ENCODE measurements around the gene ZNF124.
"Not testable (repeated sequence)": the region's sequence is repeated elsewhere in the genome, so short reads cannot be mapped to it uniquely, and the experiment has no call there.

Gene ZNF124

GRCh38 chr1:247172996-247173395, 1.2 kb upstream of the ZNF124 start:
- DNase-seq (ENCODE audit: low read depth in 2 of 2) = no peak

DNA sequence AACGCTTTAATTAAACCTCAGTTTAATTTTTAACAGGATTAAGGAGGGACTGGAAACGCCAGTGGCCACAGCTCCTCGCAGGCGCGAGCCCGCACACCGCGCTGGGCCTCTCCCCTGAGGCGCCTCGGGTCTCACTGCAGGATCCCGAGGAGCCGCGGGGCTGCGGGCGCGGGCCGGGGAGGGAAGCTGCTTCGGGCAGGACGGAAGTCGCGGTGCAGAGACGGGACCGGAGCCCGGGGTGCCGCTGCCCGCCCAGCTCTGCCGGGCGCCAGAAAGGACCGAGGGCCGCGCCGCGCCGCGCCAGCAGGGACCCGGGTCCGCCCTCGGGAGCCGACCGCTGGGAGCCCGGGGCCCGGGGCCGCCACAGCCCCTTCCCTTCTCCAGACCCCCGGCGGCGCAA, 377 bp downstream of the ZNF124 start:
- DNase-seq (ENCODE audit: low read depth in 2 of 2) = not testable (repeated sequence)

DNA sequence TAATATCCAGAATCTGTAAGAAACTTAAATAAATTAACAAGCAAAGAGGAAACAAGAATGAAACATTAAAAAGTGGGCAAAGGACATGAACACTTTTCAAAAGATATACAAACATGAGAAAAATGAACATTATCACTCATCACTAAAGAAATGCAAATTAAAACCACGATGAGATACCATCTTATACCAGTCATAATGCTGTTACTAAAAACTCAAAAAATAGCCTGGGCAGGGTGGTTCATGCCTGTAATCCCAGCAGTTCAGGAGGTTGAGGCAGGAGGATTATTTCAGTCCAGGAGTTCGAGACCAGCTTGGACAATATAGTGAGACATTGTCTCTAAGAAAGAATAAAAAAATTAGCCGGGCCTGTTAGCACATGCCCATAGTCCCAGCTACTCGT, 6.1 kb downstream of the ZNF124 start:
- no peak for DNase-seq (ENCODE audit: low read depth in 2 of 2)

DNA sequence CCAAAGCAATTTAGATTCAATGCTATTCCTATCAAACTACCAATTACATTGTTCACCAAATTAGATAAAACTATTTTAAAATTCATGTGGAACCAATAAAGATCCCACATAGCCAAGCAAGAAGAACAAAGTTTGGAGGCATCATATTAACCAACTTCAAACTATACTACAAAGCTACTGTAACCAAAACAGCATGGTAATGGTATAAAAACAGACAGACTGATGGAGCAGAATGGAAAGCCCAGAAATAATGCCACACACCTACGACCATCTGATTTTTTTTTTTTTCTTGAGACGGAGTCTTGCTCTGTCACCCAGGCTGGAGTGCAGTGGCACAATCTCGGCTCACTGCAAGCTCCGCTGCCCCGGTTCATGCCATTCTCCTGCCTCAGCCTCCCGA, 7.1 kb downstream of the ZNF124 start:
- no peak for DNase-seq (ENCODE audit: low read depth in 2 of 2)

DNA sequence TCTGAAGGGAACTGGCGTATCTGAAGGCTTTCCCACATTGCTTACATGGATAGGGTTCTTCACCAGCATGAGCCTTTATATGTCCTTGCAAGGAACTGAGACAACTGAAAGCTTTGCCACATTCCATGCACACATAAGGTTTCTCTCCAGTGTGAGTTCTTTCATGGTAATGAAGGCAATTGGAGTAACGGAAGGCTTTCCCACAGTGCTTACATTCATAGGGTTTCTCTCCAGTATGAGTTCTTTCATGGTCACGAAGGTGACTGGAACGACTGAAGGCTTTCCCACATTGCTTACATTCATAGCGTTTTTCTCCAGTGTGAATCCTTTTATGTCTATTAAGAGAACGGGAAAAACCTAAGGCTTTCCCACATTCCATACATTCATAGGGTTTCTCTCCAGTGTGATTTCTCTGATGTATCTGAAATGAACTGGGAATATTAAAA, 15.0 kb downstream of the ZNF124 start:
- DNase-seq (ENCODE audit: low read depth in 2 of 2) = no peak

GRCh38 chr1:247147781-247148180, 24.0 kb downstream of the ZNF124 start:
- DNase-seq (ENCODE audit: low read depth in 2 of 2) = no peak

GRCh38 chr1:247147120-247147519, 24.7 kb downstream of the ZNF124 start:
- not testable (repeated sequence) for DNase-seq (ENCODE audit: low read depth in 2 of 2)

DNA sequence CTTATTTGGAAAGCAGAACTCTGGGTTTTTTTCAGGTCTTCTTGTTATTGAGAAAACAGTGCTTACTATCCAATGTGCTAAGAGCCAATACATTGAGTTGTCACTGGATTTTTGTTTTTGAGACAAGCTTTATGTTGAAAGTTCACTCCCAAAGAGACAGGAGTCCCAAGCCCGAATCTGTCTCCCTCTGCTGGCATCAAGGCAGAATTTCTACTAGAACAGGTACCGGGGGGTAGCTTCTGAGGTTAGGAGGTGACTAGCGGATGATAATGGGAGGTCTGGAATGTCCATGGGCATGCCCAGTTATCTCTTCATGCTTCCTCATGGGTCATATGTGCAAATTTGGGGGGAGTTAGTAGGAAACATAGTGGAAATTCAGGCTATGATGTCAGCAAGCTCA, 25.1 kb downstream of the ZNF124 start:
- no peak for DNase-seq (ENCODE audit: low read depth in 2 of 2)

DNA sequence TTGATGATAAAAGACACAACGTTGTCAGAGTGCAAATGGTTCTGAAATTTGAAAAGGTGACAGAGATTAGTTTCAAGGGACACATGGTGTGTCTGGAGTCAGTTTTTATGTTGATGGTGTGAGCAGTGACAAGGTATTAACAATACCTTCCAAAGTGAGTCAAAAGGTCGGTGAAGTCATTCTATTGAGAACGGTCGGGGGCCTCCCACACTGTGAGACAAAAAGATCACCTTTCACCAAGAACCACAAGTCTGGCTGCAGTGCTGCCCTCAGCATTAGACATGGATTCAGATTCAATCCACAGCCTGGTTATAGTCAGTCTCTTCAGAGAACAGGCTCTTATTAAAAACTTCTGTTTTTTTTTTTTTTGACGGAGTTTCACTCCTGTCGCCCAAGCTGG, 26.5 kb downstream of the ZNF124 start:
- no peak for DNase-seq (ENCODE audit: low read depth in 2 of 2)

DNA sequence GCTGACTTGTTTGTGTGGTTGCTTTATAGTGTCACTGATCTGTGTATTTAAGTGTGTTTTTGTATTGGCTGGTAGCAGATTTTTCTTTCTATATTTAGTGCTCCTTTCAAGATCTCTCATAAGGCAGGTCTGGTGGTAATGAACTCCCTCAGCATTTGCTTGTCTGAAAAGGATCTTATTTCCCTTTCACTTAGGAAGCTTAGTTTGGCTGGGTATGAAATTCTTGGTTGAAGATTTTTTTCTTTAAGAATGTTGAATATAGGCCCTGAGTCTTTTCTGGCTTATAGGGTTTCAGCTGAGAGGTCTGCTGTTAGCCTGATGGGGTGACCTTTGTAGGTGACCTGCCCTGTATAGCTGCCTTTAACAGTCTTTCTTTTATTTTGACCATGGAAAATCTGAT, 32.3 kb downstream of the ZNF124 start:
- not testable (repeated sequence) for DNase-seq (ENCODE audit: low read depth in 2 of 2)

- DNase-seq (ENCODE audit: low read depth in 2 of 2) = no peak
These were observed 40.6 kb downstream of the ZNF124 start for GRCh38 chr1:247131236-247131635.

GRCh38 chr1:247127519-247128282, 44.1 kb downstream of the ZNF124 start:
- DNase-seq (ENCODE audit: low read depth in 2 of 2) = not testable (repeated sequence)

DNA sequence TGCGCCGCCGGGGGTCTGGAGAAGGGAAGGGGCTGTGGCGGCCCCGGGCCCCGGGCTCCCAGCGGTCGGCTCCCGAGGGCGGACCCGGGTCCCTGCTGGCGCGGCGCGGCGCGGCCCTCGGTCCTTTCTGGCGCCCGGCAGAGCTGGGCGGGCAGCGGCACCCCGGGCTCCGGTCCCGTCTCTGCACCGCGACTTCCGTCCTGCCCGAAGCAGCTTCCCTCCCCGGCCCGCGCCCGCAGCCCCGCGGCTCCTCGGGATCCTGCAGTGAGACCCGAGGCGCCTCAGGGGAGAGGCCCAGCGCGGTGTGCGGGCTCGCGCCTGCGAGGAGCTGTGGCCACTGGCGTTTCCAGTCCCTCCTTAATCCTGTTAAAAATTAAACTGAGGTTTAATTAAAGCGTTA, 45.2 kb downstream of the ZNF124 start:
- not testable (repeated sequence) for DNase-seq (ENCODE audit: low read depth in 2 of 2)

DNA sequence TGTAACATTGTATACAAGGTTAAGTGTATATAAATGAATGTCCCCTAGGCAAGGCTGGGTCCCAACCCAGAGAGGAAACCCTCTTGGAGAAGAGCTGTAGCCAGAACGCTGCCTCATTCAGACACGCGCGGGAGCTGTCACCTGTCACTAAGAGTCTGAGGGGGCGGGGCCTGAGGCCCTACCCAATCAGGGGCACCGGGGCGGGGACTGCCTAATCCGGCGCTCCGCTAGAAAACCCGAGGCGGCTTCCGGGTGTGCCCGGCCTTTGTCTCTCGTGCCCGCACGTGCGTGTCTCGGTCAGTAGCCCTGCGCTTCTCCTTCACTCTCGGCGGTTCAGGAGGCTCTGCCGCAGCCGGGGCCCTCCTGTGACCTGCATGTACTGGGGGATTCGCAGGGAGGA, 45.7 kb downstream of the ZNF124 start:
- DNase-seq (ENCODE audit: low read depth in 2 of 2) = not testable (repeated sequence)

DNA sequence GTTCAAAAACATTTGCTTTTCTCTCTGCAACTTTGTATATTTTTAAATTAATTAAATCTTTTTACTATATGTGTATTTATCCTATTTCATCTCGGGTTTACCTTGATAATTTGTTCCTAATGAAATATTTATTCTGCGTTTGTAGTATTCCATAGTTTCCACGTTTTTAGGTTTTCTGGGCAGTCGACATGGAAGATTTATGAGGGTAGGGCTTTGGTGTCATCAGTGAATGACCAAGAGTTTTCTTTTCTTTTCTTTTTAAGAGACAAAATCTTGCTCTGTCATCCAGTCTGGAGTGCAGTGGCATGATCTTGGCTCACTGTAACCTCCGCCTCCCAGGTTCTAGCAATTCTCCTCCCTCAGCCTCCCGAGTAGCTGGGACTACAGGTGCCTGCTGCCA, 50.4 kb downstream of the ZNF124 start:
- no peak for DNase-seq (ENCODE audit: low read depth in 2 of 2)

GRCh38 chr1:247120408-247120668, 51.5 kb downstream of the ZNF124 start:
- not testable (repeated sequence) for DNase-seq (ENCODE audit: low read depth in 2 of 2)

- no peak for DNase-seq (ENCODE audit: low read depth in 2 of 2)
These were observed 52.0 kb downstream of the ZNF124 start for GRCh38 chr1:247119600-247120407.

DNA sequence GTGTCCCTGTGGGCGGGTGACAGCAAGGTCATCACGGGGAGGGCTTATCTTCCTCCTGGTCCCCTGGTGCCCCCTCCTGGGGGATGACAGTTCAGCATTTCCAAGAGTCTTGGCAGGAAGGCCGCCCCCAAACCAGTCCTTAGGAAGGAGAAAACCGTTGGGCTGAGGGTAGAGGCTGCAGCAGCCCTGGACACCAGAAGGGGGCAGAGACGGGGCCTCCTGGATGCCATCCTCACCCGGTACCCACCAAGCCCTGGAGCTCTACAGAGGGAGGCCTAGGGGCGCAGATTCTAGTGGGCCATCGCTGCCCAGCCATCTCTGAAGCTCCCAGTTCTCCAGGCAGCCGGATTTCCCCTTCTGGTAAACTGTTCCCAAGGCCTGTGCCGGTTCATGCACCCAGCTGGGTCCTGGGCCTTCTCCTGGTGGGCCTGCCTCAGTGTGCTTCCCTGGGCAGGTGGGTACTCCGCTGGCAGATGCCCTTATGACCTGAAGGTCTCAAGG, 52.8 kb downstream of the ZNF124 start:
- no peak for DNase-seq (ENCODE audit: low read depth in 2 of 2)

DNA sequence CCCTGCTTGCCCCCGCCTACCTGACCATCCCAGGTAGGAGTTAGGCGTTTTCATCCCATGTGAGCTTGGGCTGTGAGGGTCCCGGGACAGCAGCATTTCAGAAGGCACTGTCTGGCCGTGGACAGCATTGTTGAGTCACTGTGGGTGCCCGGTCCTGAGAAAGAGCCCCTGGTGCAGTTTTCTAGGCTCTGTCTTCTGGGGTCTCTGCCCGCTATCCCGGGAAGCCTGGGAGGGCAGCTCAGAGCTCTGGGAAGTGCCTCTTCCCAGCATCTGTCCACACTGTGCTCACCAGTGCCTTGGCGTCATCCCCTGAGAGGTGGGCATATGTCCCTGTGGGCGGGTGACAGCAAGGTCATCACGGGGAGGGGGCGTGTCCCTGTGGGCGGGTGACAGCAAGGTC, 56.3 kb downstream of the ZNF124 start:
- DNase-seq (ENCODE audit: low read depth in 2 of 2) = no peak

DNA sequence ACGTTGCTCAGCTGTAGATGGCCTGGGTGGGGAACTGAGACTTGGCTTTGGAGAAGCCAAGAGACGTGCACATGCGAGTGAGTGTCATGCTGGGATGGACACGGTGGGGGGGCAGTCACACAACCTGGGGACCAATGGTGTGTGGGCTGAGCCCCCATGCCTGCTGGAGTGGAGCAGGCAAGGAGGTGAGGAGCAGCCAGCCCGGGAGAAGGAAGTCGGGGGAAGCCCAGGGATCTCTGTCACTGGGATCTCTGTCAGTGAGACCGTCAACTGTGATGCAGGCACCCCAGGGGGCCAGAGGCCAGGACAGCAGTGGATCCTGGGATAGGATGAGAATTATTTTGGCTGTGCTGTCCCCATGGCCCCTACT, 56.7 kb downstream of the ZNF124 start:
- no peak for DNase-seq (ENCODE audit: low read depth in 2 of 2)

- no peak for DNase-seq (ENCODE audit: low read depth in 2 of 2)
These were observed 57.3 kb downstream of the ZNF124 start for GRCh38 chr1:247114351-247115140.

- no peak for DNase-seq (ENCODE audit: low read depth in 2 of 2)
These were observed 58.0 kb downstream of the ZNF124 start for GRCh38 chr1:247113733-247114271.
